Fibroblast of skin of right biceps (primary cell): ENCODE data around the gene PTPRT.

ENCODE experiments used
- DNase-seq: peaks from one replicate; pipeline ENCODE4 v3.0.0-alpha.2; 2013

PTPRT gene

DNA sequence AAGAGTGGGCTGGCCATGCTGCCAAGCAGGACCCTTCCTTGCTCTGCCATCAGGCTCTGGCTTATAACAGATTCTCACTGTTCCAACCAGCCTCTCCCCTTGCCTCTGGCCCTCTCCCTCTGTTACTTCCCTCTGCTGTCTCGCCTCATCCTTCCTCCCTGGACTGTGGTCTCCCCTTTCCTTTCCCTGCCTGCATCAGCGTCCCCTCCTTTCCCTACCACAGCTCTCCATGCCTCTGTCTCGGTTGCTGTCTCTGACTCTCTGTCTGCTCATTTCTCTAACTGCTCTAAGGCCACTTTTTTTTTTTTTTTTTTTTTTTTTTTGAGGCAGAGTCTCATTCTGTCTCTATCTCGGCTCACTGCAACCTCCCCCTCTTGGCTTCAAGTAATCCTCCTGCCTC, 173.4 kb downstream of the PTPRT start:
- no peak for DNase-seq

DNA sequence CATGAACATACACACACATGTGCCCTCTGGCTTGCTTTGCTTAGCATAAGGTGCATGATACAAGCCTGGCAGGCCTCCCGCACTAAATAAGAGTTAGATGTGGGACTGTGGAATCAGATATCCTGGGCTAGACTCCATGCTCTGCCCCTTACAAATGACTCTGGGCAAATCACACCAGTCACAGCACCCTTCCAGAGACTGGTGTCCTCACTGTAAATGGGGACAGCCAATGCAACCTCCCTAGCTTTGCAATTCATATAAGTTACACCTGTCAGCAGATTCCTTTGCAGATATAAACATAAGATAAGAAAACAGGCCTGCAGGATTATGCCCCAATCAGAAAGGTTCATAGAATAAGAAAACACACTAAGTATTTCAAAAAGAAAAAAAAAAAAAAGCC, 174.1 kb downstream of the PTPRT start:
- no peak for DNase-seq

- DNase-seq, result no peak
Observed at GRCh38 chr20:43014206-43014605, 175.5 kb downstream of the PTPRT start.

DNA sequence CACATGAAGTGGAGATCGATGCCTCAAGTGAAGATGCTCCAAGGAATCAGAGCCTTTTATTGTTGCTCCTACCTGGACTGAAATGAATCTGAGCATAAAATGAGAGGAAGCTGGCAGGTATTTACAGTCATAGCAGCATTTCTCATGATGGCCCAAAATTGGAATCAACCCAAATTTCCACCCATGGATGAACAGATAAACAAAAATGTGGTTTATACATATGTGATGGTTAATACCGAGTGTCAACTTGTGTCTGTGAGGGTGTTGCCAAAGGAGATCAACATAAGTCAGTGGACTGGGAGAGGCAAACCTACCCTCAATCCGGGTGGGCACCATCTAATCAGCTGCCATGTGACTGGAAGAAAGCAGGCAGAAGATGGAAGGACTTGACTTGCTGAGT, 178.2 kb downstream of the PTPRT start:
- no peak for DNase-seq

DNA sequence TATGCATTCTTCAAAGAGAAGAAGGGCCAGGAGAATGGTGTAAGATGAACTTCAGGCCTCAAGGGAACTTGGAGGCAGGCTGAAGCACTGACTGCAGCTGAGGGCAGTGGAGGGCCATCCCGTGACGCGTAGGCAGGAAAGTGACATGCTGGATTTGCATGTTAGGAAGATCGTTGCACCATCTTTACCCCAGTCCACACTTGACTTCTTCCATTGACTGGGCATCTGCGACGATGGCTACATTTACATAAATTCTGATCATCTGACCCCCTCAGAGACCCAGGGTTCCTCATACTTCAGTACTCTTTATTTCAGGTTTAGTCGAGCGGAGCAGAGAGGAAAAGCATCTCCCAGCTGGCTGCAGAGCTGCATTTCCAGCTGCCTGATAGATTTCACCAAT, 180.2 kb downstream of the PTPRT start:
- DNase-seq, result no peak

DNA sequence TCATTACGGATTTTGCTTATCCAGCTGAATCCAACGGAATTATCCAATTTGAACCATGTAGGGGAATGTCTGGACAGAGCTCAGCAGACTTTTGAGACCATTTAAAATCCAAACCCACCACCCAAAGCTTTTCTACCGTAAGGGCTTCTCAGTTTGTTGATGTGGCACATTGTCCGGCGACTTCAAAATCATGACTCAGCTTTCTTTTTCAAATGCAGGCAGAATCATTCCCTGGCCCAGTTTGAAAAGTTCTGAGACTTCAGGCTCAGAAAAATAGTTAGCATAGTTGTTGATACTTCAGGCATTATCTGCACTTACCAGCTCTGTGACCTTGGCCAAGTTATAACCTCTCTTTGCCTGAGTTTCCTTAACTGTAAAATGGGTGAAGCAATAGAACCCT, 182.2 kb downstream of the PTPRT start:
- DNase-seq, result no peak

DNA sequence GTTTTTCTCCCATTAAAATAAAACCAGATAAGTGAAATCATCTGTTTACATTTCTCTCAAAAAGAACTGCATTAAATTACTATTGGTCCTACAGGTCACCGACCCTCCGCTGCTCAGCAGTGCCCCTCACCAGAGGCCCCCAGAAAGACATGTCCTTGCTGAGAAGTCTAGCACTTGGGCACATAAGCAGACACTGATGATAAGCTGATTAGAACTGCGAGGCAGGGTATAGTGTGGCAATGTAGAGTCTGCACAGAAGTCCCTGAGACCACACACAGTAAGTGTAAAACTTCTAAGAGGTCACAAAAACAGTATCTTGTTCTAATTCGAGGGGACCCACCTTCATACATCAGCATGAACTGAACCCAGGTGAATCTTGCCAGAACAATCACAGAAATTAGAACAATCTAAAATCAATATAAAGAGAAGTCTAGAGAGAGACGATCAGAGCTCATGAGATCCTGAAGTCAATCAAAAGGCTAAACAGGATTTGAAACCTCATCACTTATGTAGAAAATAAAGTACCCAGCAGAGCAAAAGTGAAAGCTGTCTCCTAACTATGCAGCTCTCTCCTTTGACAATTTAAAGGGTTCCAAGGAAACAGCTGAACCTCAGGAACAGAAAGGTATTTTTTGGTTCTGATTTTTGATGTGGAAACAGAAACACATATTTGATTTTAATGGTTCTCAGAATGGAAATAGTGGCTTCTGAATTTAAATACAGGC, 182.9 kb downstream of the PTPRT start:
- DNase-seq, result no peak

GRCh38 chr20:43003318-43003944, 186.3 kb downstream of the PTPRT start:
- no peak for DNase-seq

GRCh38 chr20:42996141-42996540, 193.6 kb downstream of the PTPRT start:
- DNase-seq, result no peak

DNA sequence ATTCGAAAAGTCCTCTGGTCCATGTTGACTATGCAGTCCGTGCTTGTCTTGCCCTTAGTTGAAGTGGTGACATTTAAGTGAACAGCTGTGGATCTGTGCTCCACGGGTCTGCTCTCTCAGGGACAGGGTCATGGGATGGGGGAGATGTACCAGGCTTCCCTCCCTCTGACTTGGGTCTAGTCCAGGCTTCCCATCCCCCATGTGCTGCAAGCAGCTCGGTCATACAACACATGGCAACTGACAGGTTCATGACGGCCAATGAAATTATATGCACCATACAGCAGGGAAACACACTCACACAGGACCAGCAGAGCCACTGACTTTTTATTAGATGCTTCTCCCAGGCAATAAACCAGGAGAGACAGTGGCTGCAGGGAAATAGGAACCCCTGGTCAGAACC, 201.4 kb downstream of the PTPRT start:
- DNase-seq, result no peak

GRCh38 chr20:42987376-42988114, 202.2 kb downstream of the PTPRT start:
- no peak for DNase-seq

GRCh38 chr20:42986143-42986773, 203.4 kb downstream of the PTPRT start:
- no peak for DNase-seq

GRCh38 chr20:42985628-42986027, 204.1 kb downstream of the PTPRT start:
- DNase-seq, result no peak

GRCh38 chr20:42982218-42982617, 207.5 kb downstream of the PTPRT start:
- no peak for DNase-seq

DNA sequence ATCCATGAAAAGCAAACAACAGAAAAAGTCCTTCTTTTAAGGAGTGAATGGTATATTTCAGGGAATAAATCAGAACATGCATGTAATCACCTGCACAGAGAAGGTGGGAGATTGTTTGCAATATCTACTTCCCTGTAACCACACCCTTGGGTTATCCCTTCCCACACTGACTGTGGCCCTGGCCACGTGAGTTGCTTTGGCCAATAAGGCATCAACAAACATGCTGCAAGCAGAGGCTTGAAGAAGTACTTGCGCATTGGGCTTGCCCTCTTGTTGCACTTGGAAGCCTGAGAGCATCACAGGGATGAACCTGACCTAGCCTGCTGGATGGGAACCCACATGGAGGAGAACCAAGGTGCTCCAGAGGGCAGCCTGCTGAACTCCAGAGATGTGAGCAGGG, 208.5 kb downstream of the PTPRT start:
- DNase-seq, result no peak

GRCh38 chr20:42979720-42980119, 210.0 kb downstream of the PTPRT start:
- no peak for DNase-seq

DNA sequence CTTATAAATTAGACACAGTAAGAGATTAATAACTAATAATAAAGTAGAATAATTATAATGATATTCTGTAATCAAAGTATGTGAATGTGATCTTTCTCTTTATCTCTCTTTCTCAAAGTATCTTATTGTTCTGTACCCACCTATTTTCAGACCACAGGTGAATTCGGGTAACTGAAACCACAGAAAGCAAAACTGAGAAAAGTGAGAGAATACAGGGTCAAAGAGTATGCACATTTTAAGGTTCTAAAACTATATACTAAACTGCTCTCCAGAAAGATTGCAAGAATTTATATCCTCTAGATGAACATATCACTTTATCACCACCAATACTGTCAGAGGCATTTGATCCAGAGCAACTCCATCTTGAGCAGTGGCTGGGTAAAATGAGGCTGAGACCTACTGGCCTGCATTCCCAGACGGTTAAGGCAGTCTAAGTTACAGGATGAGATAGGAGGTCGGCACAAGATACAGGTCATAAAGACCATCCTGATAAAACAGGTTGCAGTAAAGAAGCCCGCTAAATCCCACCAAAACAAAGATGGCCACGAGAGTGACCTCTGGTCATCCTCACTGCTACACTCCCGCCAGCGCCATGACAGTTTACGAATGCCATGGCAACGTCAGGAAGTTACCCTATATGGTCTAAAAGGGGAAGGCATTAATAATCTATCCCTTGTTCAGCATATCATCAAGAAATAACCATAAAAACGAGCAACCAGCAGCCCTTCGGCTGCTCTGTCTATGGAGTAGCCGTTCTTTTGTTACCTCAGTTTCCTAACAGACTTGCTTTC, 211.3 kb downstream of the PTPRT start:
- DNase-seq, result no peak

- DNase-seq, result no peak
Observed at GRCh38 chr20:42975974-42976373, 213.7 kb downstream of the PTPRT start.

DNA sequence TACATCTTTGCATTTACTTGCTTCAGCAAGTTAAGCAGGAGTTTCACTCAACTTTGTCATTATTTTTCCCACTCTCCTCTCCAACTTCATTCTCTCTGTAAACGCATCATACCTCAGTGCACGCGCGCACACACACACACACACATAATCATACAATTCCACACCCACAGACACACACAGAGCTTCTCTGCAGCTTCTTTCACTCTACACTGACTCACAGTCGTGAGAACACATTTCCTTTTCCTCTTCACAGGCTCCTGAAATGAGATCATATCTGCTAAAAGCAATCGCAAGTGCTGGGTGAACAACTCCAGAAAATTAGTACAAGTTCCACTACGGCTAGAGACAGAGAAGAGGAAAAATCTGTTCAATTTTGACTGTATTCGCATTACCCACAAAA, 215.4 kb downstream of the PTPRT start:
- DNase-seq, result no peak

- no peak for DNase-seq
Observed at GRCh38 chr20:42972591-42972990, 217.1 kb downstream of the PTPRT start.

DNA sequence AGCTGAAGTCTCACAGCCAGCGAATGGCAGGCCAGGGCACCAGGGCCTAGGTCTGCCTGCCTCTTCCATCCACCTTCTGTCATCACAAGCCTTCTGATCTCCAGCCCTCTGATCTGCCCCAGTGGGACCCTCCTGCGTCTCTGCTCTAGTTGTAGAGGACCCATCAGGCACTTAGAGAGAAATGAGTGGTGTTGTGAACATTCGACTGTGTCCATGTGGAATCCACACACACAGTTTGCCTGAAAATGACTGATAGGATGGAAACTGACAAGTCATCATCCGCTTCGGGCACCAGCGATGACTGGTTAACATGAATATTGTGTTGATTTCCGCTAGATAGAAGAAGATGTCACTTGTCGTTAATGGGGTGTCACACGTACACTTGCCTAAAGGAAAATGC, 221.0 kb downstream of the PTPRT start:
- DNase-seq, result no peak

GRCh38 chr20:42963796-42964195, 225.9 kb downstream of the PTPRT start:
- DNase-seq, result no peak

GRCh38 chr20:42961771-42962170, 227.9 kb downstream of the PTPRT start:
- no peak for DNase-seq
